Sigmoid colon (tissue), 4 donors: ENCODE results near the gene DUSP14.

Experiments
- EP300 ChIP-seq, 4 donors: sonication (generic); formaldehyde crosslinking; IDR thresholded peaks; one replicate each; pipeline ENCODE4 v1.6.1; 2017; ENCODE audit warnings: antibody characterized with exemption in 4 of 4
- POLR2A ChIP-seq, 2 donors: fragments of 450-650 bp; IDR thresholded peaks; one replicate each; pipeline ENCODE4 v1.6.1; 2016; ENCODE audit warnings: antibody characterized with exemption in 2 of 2, mild to moderate bottlenecking in 2 of 2, moderate library complexity in 2 of 2
- POLR2AphosphoS5 ChIP-seq, 4 donors: sonication (generic); formaldehyde crosslinking; IDR thresholded peaks; one replicate each; pipeline ENCODE4 v1.6.1; 2017; ENCODE audit warnings: antibody characterized with exemption in 4 of 4
- TF ChIP-seq, protein P1 (sequence below), 4 experiments: fragments of 450-650 bp in 3 of 4; fragments of 200-600 bp in 1 of 4; IDR thresholded peaks; one replicate each; pipeline ENCODE4 v1.5.1; 2016 to 2019; ENCODE audit warnings: antibody characterized with exemption in 4 of 4, mild to moderate bottlenecking in 3 of 4, moderate library complexity in 2 of 4

DNA sequence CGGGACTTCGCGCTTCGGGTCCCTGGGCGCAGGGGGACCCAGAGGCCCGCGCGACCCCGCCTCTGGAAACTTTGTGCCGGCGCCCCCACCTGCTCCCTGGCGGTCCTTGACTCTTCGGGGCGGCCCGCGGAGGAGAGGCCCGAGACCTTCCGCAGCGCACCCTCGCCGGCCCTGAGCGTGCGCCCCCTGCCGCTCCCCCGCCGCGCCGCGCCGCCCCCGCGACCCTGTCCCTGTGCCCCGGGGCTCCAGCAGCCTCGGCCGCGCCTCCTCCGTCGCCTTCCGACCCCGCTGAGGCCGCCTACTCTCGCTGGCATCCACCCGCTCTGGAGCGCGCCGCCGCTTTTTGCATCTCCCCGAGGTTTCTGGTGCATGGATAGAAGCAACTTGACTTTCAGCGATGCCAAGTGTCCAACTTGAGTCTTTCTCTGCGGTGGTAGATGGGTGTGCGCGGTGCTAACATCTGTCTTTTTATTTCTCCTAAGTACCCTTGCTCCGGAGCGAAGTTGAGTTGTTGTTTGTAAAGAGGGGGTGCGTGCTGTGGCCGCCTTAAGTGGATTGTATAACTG lies 414 bp downstream of the DUSP14 start:
- TF ChIP-seq, protein P1, sequence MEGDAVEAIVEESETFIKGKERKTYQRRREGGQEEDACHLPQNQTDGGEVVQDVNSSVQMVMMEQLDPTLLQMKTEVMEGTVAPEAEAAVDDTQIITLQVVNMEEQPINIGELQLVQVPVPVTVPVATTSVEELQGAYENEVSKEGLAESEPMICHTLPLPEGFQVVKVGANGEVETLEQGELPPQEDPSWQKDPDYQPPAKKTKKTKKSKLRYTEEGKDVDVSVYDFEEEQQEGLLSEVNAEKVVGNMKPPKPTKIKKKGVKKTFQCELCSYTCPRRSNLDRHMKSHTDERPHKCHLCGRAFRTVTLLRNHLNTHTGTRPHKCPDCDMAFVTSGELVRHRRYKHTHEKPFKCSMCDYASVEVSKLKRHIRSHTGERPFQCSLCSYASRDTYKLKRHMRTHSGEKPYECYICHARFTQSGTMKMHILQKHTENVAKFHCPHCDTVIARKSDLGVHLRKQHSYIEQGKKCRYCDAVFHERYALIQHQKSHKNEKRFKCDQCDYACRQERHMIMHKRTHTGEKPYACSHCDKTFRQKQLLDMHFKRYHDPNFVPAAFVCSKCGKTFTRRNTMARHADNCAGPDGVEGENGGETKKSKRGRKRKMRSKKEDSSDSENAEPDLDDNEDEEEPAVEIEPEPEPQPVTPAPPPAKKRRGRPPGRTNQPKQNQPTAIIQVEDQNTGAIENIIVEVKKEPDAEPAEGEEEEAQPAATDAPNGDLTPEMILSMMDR (IDR thresholded peaks at IDR 0.05): no peak
- no peak for TF ChIP-seq POLR2AphosphoS5 (IDR thresholded peaks at IDR 0.05)
- TF ChIP-seq POLR2A (IDR thresholded peaks at IDR 0.05): no peak
- TF ChIP-seq EP300 (IDR thresholded peaks at IDR 0.05): no peak
